Left lobe of liver (tissue), 2 donors: ENCODE data around the gene CLASP1. TPM values are rescaled to one million over a fixed set of nuclear protein-coding genes. Genes with fewer than 3 reads are reported as not detected.

Source experiments
- ATAC-seq: fragments of 200-7000 bp; cut with Tn5 transposase; one replicate; pipeline ENCODE4 v1.9.1; 2020; ENCODE audit warnings: mild to moderate bottlenecking, moderate library complexity
- DNase-seq: peaks from one replicate; pipeline ENCODE4 v3.0.0-alpha.2; 2020; ENCODE audit warnings: low spot score
- total RNA-seq: library from RNA; stranded (reverse); gene quantifications from one replicate; pipeline ENCODE4 v1.2.1, GENCODE V29; 2021
- donor health status: DM: no; HTN: no; CAD: no; lungs with moderate emphysema.
- donor health status: DM: no; HTN: yes; CAD: no.

The CLASP1 gene
- total RNA-seq, 1 donor from 2014 or later = 28.3 TPM

DNA sequence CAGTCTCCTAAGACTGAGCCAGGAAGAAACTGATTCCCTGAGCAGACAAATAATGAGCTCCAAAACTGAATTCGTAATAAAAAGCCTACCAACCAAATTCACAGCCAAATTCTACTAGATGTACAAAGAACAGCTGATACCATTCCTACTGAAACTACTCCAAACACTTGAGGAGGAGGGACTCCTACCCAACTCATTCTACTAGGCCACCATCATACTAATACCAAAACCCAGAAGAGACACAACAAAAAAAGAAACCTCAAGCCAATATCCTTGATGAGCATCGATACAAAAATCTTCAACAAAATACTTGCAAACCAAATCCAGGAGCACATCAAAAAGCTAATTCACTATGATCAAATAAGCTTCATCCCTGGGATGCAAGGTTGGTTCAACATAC lies 98.6 kb downstream of the CLASP1 start:
- ATAC-seq = no peak
- DNase-seq = no peak

DNA sequence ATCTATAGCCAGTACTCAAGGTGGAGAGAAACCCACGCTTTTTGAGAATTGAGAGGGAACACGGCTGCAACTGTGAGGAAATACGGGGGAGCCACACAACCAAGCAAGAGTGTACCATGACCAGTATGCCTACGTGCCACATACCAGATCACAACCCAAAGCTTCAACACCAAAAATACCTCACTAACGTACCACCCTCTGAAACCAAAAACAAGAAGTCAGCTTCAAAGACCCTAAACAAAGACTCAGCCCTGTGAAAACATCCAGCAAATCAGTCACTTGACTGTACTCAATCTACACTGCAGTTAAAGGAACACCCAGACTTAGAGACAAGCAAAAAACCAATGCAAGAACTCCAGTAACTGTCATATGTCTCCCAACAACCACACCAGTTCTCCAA lies 101.6 kb downstream of the CLASP1 start:
- no peak for ATAC-seq
- no peak for DNase-seq

DNA sequence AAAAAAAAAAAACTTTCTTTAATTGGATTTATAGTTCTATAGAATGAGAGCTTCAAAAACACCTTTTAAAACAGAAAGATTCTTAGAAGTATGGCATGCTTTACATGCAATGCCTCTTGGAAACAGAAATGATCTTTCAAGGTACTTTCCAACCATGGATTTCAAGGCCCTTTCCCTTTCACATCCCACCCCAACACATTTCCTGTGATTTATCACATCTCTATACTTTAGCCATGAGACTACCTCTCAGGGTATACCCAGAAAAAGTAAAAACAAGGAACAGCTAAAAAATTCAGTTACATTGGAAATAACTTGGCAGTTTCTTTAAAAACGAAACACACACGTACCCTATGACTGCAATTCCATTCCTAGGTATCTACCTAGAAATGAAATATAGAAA lies 103.3 kb downstream of the CLASP1 start:
- no peak for ATAC-seq
- no peak for DNase-seq

DNA sequence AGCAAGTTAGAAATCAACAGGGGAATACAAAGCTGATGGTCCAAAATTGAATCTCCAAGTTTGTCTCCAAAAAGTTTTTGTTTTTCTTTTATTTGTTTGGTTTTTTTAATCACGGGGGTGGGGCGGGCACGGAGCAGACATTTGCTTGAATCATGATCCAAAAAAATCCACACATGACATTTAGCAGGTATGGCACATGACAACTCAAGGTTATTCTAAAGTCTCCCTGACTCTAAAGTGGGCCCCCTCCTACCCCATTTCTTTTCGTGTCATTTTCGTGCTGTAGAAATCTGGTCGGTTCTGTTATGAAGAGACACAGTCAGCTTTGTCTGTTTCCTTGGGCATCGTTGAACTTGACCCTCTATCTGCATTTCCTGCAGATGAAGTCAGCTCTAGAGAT lies 104.0 kb downstream of the CLASP1 start:
- ATAC-seq (no peak), DNase-seq (no peak)

DNA sequence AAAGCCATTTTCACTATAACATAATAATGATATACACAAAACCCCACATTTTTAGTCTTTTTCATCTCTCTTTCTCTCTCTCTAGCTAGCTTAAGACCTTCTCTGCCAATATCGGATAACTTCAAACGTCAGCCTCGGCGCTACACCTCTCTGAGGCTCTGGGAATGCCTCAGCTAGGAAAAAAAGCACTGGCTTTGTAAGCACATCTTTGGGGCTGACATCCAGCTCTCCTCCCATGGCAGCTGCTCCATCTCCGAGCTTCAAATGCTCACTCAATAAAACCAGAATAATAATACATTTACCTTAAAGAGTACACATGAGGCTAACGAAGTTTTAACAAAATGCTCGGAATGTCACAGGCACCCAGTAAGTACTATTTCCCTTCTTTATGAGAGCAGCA lies 107.8 kb downstream of the CLASP1 start:
- no peak for DNase-seq
- ATAC-seq = no peak

DNA sequence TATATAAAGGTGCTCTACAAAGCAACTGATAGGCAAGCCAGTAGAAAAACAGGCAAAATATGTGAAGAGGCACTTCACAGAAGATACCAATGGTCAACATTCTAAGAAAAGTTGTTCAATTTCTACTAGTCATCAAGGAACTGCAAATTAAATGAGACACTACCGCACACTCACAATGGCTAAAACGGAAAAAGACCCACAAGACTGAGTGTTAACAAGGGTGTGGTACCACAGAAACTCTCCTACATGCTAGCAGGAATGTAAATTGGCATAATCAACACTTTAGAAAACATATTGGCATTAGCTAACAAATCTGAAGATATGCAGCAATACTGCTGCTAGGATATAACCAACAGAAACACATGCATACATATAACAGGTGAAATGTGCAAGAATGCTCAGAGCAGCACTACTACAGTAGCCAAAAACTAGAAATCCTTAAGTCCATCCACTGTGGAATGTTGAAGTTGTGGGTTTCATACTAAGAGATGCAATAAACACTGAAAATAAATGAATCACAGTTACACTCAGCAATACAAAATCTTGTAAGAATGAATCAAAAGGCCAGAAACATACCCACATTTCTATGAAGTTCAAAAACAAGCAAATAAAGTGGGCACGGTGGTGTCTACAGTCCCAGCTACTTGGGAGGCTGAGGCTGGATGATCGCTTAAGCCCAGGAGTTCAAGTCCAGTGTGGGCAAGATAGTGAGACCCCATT lies 109.4 kb downstream of the CLASP1 start:
- no peak for DNase-seq
- ATAC-seq = no peak

DNA sequence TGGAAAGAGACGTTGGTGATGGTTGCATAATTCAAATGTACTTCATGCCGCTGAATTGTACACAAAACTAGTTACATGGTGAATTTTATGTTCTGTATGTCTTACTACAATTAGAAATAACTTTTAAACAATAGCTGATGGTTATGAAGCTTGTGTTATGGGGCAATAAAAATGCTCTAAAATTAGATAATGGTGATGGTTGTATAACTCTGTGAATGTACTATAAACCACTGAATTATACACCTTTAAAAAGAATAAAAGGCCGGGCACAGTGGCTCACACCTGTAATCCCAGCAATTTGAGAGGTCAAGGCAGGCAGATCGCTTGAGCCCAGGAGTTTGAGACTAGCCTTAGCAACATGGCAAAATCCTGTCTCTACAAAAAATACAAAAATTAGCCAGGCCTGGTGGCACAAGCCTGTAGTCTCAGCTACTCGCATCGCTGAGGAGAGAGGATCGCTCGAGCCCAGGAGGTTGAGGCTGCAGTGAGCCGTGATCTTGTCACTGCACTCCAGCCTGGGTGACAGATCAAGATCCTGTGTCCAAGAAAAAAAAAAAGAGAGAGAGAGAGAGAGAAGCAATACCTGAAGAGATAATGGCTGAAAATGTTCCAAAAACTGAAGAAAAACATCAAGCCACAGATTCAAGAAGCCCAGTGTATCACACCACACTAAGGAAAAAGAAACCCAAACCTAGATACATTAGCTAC lies 112.3 kb downstream of the CLASP1 start:
- ATAC-seq (no peak), DNase-seq (no peak)

DNA sequence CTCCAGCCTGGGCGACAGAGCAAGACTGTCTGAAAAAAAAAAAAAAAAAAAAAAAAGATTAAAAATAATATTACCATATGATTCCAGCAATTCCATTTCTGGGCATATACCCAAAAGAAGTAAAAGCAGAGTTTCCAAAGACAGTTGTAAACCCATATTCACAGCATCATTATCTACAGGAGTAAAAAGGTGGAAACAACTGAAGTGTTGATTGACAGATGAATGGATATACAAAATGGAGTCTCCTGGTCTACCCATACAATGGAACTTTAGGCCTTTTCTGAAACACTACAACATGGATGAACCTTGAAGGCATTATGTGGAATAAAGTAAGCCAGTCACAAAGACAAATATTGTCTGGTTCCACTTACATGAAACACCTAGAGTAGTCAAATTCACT lies 112.9 kb downstream of the CLASP1 start:
- ATAC-seq (no peak), DNase-seq (no peak)

DNA sequence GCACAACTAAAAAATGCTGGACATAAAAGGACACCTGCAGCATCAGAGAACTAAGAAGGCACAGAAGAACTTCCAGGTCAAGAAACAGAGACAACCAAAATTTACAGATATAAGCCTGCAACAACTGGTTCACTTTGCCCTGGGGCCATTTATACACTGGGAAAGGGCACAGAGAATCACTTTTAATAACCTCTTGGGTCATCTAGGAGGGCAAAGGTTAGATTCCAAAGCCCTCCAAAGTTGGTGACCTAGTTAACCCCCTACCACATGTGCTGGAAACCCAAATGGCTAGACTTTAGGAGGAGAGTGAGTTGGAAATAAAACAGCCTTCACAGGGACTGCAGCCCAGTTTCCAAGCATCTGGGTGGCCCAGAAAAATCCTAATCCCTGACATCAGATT lies 115.3 kb downstream of the CLASP1 start:
- DNase-seq (no peak), ATAC-seq (no peak)

DNA sequence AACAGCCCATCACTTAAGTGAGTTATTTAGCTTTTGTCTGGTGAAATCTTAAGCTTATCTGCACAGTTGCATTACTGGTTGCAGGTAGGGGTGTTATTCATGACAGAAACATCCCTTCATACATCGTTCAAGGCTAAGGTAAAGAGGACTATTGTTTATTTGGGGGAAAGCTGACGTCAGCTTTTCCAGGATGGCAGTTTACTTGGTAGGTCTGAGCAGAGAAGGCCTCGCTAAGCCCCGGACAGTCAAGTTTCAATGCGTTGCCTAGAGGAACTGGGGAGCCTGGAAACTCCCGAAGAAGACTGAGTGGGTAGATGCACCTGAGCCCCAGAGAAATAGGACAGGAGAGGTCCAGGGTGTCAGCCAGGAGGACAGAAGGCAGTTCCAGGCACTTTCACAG lies 116.4 kb downstream of the CLASP1 start:
- DNase-seq = no peak
- ATAC-seq = no peak

DNA sequence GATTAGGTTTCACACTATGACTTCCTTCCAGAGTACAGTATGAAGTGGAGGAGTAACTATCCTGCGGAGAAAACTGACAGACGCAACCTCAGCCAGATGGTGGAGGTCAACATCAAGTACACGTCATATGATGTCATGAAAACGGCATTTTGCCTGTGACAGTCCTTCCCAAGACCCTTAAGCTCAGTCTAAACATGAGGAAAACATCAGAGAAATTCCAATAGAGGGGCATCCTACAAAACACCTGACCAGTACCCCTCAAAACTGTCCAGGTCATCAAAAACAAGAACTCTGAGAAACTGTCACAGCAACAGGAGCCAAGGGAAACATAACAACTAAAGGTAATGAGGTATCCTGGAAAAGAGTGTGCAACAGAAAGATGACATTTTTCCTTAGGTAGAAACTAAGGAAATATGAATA lies 116.9 kb downstream of the CLASP1 start:
- ATAC-seq (no peak), DNase-seq (no peak)

DNA sequence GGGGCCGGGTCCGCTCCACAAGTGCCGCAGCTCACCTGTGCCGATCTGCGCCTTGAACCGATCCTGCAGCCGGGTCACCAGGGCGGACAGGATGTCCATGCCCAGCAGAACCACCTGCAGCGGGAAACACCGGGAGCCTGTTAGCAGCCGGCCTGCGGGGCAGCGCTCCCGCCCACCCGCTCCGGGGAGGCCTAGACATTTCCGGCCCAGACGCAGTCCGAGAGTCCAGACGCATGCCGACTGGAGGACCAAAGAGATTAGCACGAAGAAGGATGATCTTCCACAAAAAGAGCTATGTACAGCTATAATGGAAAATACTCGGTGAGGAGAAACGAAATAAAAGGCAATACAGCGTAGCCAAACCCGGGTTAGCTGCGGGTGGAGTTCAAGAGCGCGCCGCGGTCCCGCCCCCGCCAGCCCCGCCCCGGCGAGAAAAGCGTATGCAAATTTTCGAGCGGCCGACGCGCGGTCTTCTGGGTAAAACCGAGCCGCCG lies 119.0 kb downstream of the CLASP1 start:
- DNase-seq = peak; percentile 87
- ATAC-seq = peak; percentile 83

DNA sequence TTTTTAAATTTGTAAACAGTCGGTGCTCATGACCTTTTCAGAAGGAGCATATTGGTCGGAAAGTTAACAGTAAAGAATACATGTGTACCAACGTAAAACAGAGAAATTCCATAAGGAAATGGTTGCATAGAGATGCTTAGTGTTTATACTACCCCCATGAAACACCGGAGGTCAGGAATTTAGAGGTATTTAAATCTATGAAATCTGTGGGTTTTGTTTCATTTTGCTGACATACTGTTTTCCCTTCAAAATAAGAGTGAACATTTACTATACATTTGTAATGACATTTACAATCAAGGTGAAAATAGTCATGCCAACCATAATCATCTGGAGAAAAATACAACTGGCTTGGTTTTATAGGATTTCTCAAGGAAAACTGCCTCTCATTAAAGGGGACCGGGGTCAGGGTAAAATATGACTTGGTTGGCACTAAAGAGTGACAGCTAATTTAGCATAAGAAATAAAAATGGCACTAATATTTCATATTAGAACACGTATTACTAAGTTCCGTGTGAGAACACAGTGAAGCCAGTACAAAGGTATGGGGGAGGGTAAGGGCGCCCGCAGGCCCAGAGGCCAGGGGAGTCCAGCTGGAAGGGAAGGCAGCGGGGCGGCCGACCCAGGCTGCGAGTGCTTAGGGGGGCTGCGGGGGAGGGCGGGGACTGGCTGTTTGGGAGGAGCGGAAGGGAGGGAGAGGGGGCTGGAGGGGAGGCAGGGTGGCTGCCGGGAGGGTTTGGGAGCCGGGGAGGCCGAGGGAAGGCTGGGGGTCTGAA lies 119.6 kb downstream of the CLASP1 start:
- peak; percentile 51 for ATAC-seq
- DNase-seq = peak; percentile 64

DNA sequence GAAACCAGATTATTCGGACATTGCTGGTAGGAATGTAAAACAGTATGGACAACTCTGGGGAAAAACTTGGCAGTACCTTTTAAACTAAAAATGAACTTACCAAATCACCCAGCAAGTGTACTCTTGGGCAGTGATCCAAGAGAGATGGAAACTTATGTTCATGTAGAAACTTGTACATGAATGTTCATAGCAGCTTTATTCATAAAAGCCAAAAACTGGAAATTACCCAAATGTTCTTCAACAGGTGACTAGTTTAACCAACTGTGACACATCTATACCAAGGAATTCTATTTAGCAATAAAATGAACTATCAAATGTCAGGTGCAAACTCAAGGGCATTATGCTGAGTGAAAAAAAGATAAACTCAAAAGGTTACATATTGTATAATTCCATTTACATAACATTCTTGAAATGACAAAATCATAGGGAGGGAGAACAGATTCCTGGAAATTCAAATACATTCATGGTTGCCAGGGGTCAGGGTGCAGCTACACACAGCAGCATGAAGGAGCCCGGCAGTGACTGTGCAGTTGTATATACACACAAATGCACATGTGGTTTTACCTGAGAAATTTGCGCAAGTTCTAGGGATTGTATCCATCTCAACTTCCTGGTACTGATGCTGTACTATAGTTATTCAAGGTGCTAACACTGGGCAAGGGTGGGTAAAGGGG lies 122.1 kb downstream of the CLASP1 start:
- no peak for ATAC-seq
- peak; percentile 56 for DNase-seq

DNA sequence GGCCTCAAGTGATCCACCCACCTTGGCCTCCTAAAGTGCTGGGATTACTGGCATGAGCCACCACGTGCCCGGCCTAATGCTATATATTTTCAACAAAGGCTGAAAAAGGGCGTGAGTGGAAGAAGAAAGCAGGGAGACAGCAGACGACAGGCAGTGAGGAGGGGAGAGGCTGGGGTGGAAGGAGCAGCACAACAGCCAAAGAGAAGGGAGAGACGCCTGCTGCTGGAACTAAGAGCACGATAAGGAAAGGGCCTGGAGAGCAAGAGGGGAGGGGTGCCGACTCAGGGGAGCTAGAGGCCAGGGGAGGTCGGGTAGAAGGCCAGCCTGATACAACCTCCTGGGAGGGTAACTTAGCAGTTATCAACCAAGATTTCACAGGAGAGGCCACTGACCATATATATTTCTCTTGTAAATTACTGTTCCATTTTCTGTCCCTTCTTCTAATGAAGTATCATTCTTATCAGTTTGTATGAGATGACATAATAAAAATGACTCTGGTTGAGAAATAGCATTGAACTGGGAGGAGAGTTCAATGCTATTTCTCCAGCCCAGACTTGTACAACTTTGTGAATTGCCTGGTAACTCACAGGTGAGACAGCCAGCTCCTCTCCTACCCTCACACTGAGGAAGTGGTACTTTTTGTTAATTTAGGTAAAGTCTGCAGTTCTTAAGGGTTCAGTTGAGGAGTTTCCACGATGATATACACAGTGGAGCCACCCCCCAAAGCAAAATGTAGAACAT lies 124.4 kb downstream of the CLASP1 start:
- no peak for DNase-seq
- peak; percentile 40 for ATAC-seq

DNA sequence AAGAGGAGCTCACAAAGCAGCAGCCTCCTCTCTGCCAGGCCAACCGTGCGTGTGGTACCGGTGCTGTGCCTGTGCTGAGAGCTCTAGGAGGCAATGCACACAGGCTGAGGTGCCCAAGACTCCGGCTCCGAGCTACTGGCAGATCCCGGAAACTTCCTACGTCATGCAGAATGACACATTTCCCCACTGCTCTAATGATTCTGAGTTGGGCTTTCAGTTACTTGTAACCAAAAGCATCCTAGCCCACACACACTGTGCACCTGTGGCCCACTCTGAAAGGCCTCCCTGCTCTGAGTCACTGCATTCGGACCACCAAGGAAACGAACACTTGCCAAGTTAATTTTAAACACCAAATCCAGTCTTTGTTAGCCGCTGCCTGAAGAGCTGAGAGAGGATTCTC lies 127.9 kb downstream of the CLASP1 start:
- no peak for DNase-seq
- ATAC-seq = no peak

DNA sequence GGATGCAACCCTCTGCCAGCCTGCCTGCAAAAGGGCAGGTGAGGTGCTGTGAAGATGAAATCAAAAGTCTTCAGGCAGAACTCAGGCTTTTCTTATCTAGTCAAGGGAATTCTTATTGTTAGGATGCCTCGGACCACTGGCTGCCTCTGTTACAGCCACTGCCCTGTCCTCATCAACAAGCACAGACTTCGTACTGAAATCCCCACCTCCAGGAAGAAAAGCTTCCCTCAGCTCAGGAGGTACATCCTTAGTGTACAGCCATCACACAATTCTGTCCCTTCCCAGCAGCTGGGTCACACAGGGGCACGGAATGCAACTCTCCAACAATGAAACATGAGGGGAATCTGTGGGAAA lies 128.6 kb downstream of the CLASP1 start:
- ATAC-seq = no peak
- no peak for DNase-seq

DNA sequence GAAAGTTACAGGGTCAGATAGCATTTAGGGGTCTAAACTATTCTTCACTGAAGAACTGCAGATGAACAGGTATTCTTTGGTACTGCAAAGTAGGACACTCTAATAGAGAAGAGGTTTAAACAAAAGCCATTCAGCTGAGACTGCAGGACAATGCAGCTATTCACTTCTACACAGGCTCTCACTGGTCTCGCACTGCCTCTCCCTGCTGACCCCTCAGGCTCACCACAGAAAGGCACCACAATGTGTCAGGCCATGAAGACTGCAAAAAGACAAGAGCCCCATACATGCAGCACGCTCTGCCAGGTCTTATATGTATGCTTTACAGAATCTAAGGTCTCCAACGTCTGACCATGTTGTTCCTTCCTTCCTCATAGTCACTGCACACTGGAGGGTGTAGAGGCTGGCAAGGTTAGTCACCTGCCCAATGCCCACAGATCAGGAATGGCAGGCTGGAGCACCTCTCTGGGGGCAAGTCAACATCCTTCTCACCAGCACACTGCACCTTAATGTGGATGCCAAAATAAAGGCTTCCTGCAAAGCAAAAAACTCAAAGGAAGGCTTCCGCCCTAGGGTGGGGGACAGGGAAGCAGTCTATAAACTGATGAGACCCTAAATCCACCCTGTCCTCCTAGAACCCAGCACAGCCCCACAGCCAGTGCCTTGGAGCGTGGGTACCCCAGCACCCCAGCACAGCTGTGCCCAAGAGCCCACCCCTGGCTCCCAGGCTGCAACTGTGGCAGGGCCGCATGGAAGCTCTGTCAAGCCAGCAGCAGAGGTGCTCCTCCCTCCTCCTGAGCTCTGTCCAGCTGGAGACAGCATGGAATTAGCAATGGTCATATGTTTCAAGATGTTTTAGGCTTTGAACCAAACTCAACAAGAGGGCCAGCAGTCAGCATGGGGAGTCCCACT lies 129.3 kb downstream of the CLASP1 start:
- DNase-seq (no peak), ATAC-seq (peak; percentile 14)

DNA sequence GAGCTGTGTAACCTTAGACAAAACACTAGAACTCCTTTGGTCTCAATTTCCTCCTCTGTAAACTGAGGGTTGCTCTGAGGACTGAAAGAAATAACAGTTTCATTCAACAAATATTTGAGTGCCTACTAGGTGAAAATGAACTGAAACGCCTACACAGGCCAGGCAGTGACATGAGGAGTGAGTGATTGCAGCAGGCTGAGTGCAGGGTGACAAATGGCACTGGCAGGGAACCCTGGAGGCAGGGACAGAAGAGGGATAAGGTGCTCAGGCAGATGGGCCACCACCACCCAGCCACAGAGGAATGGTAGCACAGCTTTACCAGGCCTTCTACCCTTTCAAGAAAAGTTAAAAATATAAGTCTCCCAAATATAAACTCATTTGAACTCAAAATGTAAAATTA lies 130.1 kb downstream of the CLASP1 start:
- ATAC-seq = no peak

More for the DNA sequence above, 130.1 kb downstream of the CLASP1 start:
- DNase-seq = no peak
